GM19035 (cell line): ENCODE data around the gene KCNJ10.

Experiments
- ATAC-seq: cut with Tn5 transposase; IDR thresholded peaks from one replicate; pipeline ENCODE4 v1.9.1; 2021; ENCODE audit not compliant: unreplicated experiment

KCNJ10 gene

GRCh38 chr1:159993911-159994310 is 76.0 kb downstream of the KCNJ10 start:
- ATAC-seq, result no peak

DNA sequence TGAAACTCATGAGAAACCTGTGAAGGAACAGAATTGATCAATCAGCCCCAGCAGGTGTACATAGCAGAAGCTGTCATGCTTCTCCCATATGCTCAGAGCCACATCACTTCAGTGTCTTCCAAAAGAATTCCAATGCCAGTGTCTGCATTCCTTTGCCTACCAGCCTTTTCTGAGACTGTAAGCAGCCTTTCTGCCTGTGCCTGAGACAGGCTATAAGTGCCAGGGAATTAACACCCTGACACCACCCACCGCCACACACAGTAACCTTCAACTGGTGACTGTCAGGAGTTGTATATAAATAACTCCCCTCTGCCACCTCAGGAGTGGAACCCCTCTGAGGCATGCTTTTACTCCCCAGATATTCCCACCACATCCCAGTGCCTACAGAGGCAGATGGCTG is 77.8 kb downstream of the KCNJ10 start:
- ATAC-seq, result no peak

DNA sequence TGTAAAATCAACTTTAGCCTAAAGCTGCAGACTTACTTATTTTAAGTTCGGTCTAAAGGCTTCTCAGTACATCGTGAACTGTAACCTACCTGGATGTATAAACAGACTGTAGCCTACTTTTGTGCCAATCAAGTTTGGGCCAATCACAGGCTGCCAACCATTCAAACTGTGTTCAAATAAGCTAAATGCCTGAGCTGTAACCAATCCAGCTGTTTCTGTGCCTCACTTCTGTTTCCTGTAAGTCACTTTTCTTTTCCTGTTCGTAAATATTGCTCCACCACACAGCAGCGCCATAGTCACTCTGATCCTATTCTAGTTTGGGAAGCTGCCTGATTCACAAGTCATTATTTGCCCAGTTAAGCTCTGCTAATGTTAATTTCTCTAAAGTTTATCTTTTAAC is 78.4 kb downstream of the KCNJ10 start:
- no peak for ATAC-seq

DNA sequence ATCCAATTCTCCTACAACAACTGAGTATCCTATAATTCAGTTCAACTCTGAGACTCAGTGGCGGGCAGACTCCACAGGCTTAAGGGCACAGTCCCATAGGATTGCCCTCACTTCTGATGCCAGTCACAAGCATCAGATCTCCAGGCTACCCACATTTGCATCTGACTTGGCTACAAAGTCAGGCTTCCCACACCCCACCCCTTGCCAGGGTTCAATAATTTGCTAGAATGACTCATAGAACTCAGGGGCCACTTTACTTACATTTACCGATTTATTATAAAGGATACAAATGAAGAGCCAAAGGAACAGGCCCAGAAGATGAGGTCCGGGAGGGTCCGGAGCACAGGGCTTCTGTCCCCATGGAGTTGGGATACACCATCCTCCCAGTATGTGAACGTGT is 80.0 kb downstream of the KCNJ10 start:
- ATAC-seq, result no peak

GRCh38 chr1:159989581-159989980 is 80.4 kb downstream of the KCNJ10 start:
- ATAC-seq, result no peak

GRCh38 chr1:159988006-159988405 is 82.0 kb downstream of the KCNJ10 start:
- ATAC-seq, result no peak

DNA sequence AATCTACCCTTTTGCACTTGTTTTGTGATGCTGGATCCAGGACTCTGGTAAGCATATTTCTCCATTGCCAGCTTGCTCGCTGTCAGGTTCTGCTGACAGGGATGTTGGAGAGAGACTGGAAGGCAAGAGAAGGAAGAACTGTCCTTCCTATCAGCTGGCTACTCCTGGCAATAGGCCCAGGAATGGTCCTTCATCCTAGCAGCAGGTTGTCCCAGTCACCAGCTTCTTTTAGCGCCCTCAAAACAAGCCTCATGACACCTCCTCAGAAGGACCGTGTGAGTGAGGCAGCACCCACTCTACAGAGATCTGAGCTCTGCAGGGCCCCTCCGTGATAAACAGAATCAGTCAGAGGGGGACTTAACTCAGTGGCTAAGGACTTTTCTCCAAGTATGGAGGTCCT is 82.8 kb downstream of the KCNJ10 start:
- ATAC-seq, result no peak

DNA sequence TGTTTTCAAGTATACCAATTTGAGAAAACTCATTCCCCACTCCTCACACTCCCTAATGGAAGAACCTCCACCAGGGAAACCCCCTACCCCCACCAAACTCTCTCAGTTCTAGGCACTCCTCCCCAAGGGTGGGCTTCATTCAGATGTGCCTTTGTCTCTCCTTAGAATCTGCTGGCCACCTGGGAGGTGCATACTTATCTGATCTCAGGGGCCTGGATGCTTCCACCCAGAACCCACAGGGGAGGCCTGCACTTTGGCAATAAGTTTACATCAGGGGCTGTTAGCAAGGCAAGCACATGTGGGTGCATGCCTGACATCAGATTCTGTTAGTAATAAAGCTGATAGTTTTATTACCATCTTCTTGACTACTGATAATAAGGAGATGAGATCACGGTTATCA is 83.4 kb downstream of the KCNJ10 start:
- ATAC-seq, result no peak

DNA sequence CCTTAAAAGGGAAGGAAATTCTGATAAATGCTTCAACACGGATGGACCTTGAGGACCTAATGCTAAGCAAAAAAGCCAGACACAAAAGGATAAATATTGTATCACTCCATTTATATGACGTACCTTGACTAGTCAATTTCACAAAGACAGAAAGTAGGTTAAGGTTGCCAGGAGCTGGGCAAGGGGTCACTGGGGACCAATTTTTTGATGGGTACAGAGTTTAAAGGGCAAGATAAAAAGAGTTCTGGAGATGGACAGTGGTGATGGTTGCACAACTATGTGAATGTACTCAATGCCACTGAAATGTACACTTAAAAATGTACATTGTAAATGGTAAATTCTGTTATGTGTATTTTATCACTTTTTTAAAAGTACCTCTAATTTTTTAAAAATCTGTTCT is 83.9 kb downstream of the KCNJ10 start:
- no peak for ATAC-seq

DNA sequence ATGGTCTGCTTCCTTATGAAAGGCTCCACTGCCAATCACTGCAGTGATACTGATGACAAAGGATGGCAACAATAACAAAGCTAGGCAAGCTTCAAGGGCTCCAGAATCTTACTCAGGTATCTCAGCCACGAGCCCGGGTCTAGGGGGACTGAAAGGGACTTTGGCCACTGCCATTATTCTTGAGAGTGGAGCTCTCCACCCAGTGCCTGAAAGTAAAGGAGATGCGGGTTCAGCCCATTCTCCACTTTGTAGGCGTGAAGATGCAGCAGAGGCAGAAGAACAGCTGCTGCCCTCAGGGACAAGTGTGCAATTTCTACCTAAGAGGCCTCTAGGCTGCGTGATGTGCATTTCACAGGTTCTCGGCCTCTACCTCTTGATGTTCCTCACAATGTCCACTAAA is 84.5 kb downstream of the KCNJ10 start:
- ATAC-seq, result no peak

GRCh38 chr1:159983681-159984080 is 86.3 kb downstream of the KCNJ10 start:
- ATAC-seq, result no peak

DNA sequence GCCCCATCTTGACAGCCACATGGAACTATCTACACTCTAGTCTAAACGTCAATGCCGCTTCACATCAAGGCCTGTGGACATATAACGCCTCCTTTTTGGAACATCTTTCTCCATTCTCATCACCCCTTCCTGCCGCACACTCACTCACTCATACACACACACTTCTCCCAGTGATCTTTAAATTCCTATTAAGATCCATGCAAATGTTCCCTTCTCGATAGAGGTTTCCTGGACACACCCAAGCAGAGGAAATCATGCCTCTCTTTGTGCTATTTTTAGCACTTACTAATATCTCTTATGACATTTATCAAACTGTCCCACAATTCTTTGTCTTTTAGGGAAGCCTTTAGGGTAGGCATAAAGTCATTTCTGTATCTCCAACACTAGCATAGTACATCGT is 87.7 kb downstream of the KCNJ10 start:
- ATAC-seq, result no peak

- no peak for ATAC-seq
Observed at GRCh38 chr1:159981351-159982055, 88.5 kb downstream of the KCNJ10 start.

DNA sequence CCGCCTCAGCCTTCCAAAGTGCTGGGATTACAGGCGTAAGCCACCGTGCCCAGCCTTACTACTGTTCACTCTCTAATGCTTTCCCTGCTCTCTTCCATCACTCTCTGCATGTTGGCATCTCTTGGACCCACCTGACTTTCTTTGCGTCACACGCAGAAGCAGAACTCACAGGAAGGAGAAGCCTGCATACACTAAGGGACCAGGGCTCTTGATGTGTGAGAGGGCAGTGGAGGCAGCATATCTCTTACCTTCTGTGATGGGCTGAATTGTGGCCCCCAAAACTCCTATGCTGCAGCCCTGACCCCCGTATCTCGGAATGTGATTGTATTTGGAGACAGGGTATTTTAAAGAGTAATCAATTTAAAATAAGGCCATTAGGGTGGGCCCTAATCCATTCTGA is 89.2 kb downstream of the KCNJ10 start:
- ATAC-seq, result no peak

DNA sequence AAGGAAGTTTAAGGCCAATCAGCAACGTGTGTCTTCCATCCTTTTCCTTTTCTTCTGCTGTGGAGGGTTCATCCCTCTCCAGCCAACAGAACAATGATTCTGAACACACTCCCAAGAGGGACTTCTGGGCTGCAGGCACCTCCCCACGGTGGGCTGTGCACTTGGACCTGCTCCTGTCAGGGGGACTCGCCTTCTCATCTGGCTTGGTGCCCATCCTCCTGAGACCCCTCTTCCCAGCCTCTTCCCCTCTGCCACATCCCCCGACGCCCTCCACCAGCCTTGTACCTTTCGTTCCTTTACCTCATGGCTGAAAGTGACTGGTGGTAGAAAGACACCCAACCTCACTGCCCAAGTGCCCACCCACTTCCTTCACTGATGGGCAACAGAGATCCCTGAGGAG is 89.9 kb downstream of the KCNJ10 start:
- ATAC-seq, result no peak

GRCh38 chr1:159979257-159979656 is 90.7 kb downstream of the KCNJ10 start:
- no peak for ATAC-seq

DNA sequence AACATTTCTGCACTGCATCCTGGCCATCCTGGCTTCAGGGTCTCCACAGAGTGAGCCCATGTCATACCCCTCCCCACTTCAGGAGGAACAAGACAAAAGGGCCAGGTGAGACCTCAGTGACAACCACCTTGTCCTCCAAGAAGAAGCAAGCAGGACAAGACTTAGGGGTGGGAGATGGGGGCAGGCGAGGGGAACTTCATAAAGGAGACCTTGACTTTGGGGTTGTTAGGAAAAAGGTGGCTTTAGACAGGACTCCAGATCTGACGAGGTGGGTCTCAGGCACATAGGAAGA is 91.9 kb downstream of the KCNJ10 start:
- ATAC-seq, result no peak

DNA sequence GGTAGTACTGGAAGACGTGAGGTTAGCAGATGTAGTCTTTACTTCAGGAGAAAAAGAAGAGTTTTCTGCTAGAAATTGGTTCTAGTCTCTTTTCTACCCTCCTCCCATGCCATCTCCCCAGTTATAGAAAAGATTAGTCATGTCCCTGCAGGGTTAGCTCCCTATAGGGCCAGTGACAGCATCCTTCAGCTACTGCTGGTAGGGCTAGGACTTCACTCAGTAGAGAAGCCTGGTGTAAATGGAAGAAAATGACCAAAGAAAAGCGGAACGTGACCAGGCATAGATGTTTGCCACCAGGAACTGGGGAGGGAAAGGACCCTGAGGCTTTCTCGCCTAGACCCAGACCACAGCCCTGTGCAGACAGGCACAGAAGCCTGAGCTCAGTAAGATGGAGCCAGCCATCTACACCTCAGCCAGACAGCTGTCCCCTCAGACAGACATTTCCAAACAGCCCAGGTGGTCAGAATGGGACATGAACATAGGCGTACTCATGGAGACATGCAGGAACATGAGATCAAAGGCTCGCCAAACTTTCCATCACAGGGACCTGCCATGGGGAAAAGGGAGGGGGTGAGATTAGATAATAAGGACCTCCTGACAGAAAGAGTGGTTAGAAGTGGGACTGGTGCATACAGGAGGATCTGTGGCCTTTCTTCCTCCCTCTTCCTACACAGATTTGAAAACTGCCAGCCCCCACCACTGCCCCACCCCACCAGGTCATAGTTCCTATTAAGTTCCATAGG is 92.4 kb downstream of the KCNJ10 start:
- ATAC-seq, result no peak

DNA sequence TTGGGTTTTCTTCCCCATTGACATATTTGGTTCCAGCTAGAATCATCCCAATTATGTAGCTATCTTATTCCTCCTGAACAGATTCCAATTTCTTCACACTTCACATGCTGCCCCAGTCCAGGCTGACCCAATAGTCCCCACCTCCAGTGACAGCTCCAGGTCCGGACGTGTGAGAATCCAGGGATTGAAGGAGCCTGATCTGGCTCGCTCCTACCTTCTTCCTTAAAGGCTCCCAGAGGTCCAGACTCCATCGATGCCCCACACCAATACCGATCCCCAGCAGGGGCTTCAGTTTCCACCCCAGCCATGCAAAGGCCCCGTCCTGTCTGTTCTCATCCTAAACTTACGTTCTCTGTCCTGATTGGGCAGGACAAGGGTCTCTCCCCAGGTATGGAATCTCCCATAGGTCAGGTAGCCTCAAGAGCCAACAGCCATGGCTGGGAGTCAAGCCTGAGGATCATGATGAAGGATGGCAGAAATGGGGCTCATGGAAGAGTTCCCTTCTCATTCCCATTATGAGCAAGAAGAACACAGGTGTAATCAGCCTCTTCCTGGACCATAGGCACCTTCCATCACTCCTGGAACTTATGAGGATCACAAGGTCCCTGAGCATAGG is 95.5 kb downstream of the KCNJ10 start:
- no peak for ATAC-seq

DNA sequence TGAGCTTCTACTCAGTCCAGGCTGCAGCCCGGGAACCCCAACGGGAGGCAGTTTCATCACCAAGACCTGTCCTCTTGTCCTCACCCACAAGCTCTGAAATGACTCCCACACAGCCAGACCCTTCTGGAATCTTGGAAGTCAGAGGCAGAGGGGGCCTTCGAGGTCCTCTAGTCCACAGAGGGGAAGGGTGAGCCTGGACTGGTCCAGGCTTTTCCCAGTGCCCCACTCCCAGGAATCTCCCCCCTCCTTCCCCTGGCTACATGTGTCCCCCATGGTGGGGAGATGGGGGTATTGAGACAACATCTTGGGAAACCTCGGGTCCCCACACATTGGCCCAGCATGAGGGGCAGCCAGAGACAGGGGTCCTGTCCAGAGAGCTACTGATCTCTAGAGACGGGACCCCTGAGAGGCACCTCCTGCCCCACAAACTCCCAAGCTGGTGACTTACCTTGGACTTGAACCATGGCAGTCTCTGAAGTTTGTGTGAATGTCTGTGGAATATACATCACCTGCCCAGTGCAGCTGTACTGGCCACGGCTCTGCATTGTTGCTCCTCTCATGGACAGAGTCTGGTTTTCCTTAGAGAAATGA is 96.5 kb downstream of the KCNJ10 start:
- no peak for ATAC-seq

- no peak for ATAC-seq
Observed at GRCh38 chr1:159972443-159973205, 97.3 kb downstream of the KCNJ10 start.
